ENCODE results near the gene GPLD1. TPM values are rescaled to one million over a fixed set of nuclear protein-coding genes. Genes with fewer than 3 reads are reported as not detected.

GPLD1 gene
- total and polyA plus RNA-seq, 10 donors = 0.15 to 4.3 (median 1.8) TPM

DNA sequence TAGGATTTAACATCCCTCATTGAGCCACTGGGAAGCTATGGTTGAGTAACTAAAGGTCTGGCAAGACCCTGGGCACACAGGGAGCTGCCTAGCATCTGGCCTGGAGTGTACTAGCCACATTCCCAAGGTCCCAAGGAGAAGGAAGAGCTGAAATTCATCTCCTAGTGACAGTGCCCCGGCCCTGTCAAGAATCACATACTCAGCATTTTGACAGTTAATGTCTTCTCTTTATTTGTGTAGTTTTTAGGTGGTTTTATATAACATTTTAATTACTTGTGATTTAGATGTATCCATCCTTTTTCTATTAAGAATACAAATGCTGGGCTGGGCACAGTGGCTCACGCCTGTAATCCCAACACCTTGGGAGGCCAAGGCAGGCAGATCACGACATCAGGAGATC is 45.8 kb upstream of the GPLD1 start:
- WGBS, 5 donors = 78 to 98% (median 94%) methylated on average over 3 of the region's 3 CpGs
- Histone ChIP-seq H3K36me3 (peaks cover 0 to 55% (median 23%) of the 10 kb centered on the region in 6 donors), H3K27ac (no peak overlapping the region), H3K27me3 (replicated peaks in 1 of 7) (no peaks in the 10 kb centered on the region), H3K4me1 (no peaks in the 10 kb centered on the region), H3K9me3 (no peaks in the 10 kb centered on the region), H3K4me3 (no peak overlapping the region)
- no peak for TF ChIP-seq POLR2AphosphoS5 (IDR thresholded peaks at IDR 0.05)
- no peak for DNase-seq
- intact Hi-C loops (cut with DNase I; ENCODE audit: low total_unique reads) = no loop called here

DNA sequence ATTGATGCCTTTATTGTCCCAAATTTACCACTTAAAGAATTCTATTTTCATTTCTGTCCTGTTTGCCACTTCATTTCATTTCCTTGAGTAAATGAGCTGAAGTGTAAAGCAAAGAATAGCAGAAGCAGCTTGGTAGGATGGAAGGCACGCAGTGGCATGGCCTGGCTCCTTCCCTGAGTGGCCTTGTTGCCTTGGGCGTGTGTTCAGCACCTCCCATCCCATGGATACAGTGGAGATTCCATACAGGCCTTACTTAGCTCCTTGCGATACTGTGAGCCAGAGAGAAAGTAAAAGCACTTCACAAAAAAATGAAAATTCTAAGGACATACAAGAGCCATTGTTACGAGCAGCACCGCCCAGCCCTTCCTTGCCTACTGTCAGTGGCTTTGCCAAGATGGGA is 45.0 kb upstream of the GPLD1 start:
- Histone ChIP-seq H3K9me3 (no peaks in the 10 kb centered on the region), H3K36me3 (peaks cover 0 to 60% (median 23%) of the 10 kb centered on the region in 6 donors), H3K27ac (no peak overlapping the region), H3K27me3 (replicated peaks in 1 of 7) (no peaks in the 10 kb centered on the region), H3K4me1 (no peaks in the 10 kb centered on the region), H3K4me3 (no peak overlapping the region)
- DNase-seq = no peak
- intact Hi-C loops (cut with DNase I; ENCODE audit: low total_unique reads) = no loop called here
- TF ChIP-seq POLR2A (IDR thresholded peaks at IDR 0.05) (no peak), POLR2AphosphoS5 (IDR thresholded peaks at IDR 0.05) (no peak)
- TF ChIP-seq, protein P1, sequence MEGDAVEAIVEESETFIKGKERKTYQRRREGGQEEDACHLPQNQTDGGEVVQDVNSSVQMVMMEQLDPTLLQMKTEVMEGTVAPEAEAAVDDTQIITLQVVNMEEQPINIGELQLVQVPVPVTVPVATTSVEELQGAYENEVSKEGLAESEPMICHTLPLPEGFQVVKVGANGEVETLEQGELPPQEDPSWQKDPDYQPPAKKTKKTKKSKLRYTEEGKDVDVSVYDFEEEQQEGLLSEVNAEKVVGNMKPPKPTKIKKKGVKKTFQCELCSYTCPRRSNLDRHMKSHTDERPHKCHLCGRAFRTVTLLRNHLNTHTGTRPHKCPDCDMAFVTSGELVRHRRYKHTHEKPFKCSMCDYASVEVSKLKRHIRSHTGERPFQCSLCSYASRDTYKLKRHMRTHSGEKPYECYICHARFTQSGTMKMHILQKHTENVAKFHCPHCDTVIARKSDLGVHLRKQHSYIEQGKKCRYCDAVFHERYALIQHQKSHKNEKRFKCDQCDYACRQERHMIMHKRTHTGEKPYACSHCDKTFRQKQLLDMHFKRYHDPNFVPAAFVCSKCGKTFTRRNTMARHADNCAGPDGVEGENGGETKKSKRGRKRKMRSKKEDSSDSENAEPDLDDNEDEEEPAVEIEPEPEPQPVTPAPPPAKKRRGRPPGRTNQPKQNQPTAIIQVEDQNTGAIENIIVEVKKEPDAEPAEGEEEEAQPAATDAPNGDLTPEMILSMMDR (IDR thresholded peaks at IDR 0.05 in 8 of 11, conservative IDR thresholded peaks at IDR 0.05 in 3 of 11) = no peak
- 94 to 97% (median 96%) methylated on average over 5 of the region's 5 CpGs for WGBS, 5 donors

DNA sequence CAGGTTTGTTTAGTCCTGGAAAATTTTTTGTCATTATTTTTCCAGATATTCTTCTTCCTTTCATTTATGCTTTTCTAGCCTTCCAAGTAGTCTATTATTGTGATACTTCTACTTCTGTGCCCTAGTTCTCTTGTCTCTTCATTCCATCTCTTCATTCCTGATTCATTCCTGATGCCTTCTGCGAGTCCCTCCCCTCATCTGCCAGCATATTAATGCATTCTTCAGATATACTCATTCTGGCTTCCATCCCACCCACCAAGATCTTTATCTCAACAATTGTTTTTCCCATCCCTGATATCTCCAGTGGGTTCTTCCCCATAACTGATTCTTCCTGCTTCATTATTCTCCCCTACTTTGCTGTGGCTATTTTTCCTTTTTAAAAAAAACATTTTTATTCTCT is 40.6 kb upstream of the GPLD1 start:
- no peak for DNase-seq
- Histone ChIP-seq H3K27ac (no peak overlapping the region), H3K9me3 (no peaks in the 10 kb centered on the region), H3K27me3 (replicated peaks in 1 of 7) (no peaks in the 10 kb centered on the region), H3K4me3 (no peak overlapping the region), H3K4me1 (no peaks in the 10 kb centered on the region), H3K36me3 (peaks cover 0 to 51% (median 23%) of the 10 kb centered on the region in 6 donors)
- WGBS, 5 donors = 85 to 97% (median 94%) methylated on average over 1 of the region's 1 CpG
- intact Hi-C loops (cut with DNase I; ENCODE audit: low total_unique reads) = no loop called here
- TF ChIP-seq POLR2A (IDR thresholded peaks at IDR 0.05) (no peak), POLR2AphosphoS5 (IDR thresholded peaks at IDR 0.05) (no peak)
- TF ChIP-seq, protein P1 (IDR thresholded peaks at IDR 0.05 in 8 of 11, conservative IDR thresholded peaks at IDR 0.05 in 3 of 11) = no peak

DNA sequence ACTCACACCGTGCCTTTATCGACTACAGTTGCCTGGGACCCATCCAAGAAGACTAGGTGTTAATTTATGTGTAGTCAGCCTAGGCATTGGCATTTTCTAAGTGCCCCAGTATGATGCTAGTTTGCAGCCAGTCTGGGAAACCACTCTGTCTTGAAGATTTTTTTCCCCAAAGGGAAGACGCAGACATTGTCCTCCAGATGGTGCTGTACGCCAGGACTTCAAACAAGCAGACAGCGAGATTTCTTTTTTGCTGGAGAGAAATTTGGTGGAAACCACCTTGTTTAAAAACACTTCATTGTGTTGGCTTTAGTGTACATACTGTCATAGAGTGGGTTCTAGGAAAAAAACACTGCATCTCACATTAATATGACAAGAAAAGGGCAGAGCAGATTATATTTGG is 35.4 kb upstream of the GPLD1 start:
- WGBS, 5 donors = 58 to 75% (median 74%) methylated on average over 5 of the region's 5 CpGs
- TF ChIP-seq POLR2AphosphoS5 (IDR thresholded peaks at IDR 0.05) = no peak
- TF ChIP-seq, protein P1 (IDR thresholded peaks at IDR 0.05 in 8 of 11, conservative IDR thresholded peaks at IDR 0.05 in 3 of 11) = peak in 4 of 11 experiments; percentile 11 to 26 (median 16)
- intact Hi-C loops (cut with DNase I; ENCODE audit: low total_unique reads) = no loop called here
- DNase-seq = no peak
- Histone ChIP-seq H3K9me3 (no peaks in the 10 kb centered on the region), H3K27me3 (replicated peaks in 1 of 7) (no peaks in the 10 kb centered on the region), H3K36me3 (peaks cover 0 to 4% (median 0%) of the 10 kb centered on the region in 6 donors), H3K4me1 (peaks cover 0 to 19% (median 6%) of the 10 kb centered on the region in 6 donors), H3K27ac (no peak overlapping the region), H3K4me3 (no peak overlapping the region)

DNA sequence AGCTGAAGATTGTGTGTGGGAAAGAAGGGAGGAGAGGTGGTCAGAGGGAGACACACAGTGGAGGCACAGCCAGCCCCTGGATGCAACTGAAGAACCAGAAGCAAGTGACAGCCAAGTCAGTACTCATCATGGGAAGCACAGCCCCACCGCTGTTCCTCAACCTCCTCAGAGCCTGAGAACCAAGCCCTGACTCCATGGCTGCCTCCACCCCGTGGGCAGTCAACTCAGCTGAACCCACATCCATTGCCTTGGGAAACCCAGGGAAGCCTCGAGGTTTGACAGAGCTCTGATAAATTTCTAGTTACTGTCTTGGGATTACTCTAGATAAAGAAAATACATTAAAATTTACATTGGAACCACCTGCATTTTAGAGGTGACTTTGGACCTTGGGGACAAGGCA is 35.0 kb upstream of the GPLD1 start:
- H3K4me1 ChIP-seq = peaks cover 0 to 19% (median 6%) of the 10 kb centered on the region in 6 donors
- 74 to 98% (median 92%) methylated on average over 3 of the region's 3 CpGs for WGBS, 5 donors
- DNase-seq = no peak
- no peak overlapping the region for H3K4me3 ChIP-seq
- TF ChIP-seq, protein P1 (IDR thresholded peaks at IDR 0.05 in 8 of 11, conservative IDR thresholded peaks at IDR 0.05 in 3 of 11) = no peak
- no peak for TF ChIP-seq POLR2A (IDR thresholded peaks at IDR 0.05)
- no peak for TF ChIP-seq POLR2AphosphoS5 (IDR thresholded peaks at IDR 0.05)
- intact Hi-C loops (cut with DNase I; ENCODE audit: low total_unique reads) = no loop called here
- H3K9me3 ChIP-seq = no peaks in the 10 kb centered on the region
- H3K36me3 ChIP-seq = peaks cover 0 to 4% (median 0%) of the 10 kb centered on the region in 6 donors
- no peaks in the 10 kb centered on the region for H3K27me3 ChIP-seq (replicated peaks in 1 of 7)
- no peak overlapping the region for H3K27ac ChIP-seq
